Neural cell (in vitro differentiated cells): ENCODE measurements around the gene CHCHD1.
"Not testable (repeated sequence)": the region's sequence is repeated elsewhere in the genome, so short reads cannot be mapped to it uniquely, and the experiment has no call there.

Source experiments
- CTCF ChIP-seq: fragments of 450-650 bp; IDR thresholded peaks from 2 replicates; pipeline ENCODE4 v1.5.1; 2014; ENCODE audit warnings: antibody characterized with exemption, mild to moderate bottlenecking, moderate library complexity; ENCODE audit not compliant: poor library complexity, severe bottlenecking
- EP300 ChIP-seq: fragments of 450-650 bp; conservative IDR thresholded peaks from 2 replicates; pipeline ENCODE4 v1.6.1; 2014; ENCODE audit warnings: antibody characterized with exemption, mild to moderate bottlenecking, moderate library complexity; ENCODE audit not compliant: poor library complexity, severe bottlenecking
- POLR2AphosphoS5 ChIP-seq: IDR thresholded peaks from 2 replicates; pipeline ENCODE4 v1.6.1; 2012
- RAD21 ChIP-seq: fragments of 450-650 bp; conservative IDR thresholded peaks from 2 replicates; pipeline ENCODE4 v1.6.1; 2014; ENCODE audit warnings: antibody characterized with exemption, mild to moderate bottlenecking, moderate library complexity
- REST ChIP-seq: IDR thresholded peaks from 2 replicates; pipeline ENCODE4 v1.6.1; 2012; ENCODE audit warnings: borderline replicate concordance
- TAF1 ChIP-seq: IDR thresholded peaks from 2 replicates; pipeline ENCODE4 v1.6.1; 2012; ENCODE audit warnings: low read depth

- not testable (repeated sequence) for TF ChIP-seq CTCF, TAF1, EP300, RAD21, POLR2AphosphoS5, REST
These were observed 5.4 kb downstream of the CHCHD1 start for GRCh38 chr10:73787031-73787800.
